GM11168 (cell line): ENCODE measurements around the gene GATM.

Experiments
- in situ Hi-C: fragments of 300-500 bp; cut with MboI; formaldehyde crosslinking; loops from one replicate; pipeline ENCODE4 v1.12.0; 2022; ENCODE audit warnings: low sequenced_read_pairs; ENCODE audit not compliant: unreplicated experiment

GATM gene

GRCh38 chr15:45363334-45363733 is 15.0 kb downstream of the GATM start:
- in situ Hi-C loops = no loop called here

DNA sequence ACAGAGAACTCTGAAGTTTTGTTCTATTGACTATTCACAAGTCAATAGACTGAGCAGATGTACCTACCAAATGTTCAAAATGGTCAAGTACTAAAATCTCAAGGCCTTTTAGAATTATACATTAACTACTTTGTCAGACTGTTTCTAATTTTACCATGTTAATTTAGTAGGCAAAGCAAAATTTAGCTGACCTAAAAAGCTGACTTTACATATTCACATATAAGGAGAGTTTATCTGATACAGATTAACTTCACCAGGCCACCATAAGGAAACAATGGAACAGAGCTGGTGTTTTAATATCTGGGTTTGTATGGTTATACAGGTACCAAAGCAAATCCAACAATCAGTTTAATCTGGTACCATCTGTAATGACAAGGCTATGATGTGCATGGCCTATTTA is 15.9 kb downstream of the GATM start:
- in situ Hi-C loops = no loop called here

- in situ Hi-C loops = no loop called here
Measured at GRCh38 chr15:45361878-45362277, 16.5 kb downstream of the GATM start.

DNA sequence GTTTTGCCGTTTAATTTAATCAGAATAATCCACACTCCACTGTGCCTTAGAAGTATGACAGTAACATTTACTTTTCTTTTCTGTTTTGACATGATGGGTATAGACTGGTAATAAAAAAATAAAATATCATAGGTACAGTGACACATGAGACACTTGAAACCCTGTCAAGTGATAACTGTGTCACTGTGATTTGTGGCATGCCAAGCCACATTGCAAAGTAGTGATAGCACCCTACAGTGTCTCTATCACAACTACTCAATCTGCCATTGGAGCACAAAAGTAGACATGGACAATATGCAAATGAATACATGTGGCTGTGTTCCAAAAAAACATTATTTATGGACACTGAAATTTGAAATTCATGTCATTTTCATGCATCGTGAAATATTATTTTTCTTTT is 22.5 kb downstream of the GATM start:
- in situ Hi-C loops = no loop called here

- in situ Hi-C loops = no loop called here
Measured at GRCh38 chr15:45354711-45355110, 23.6 kb downstream of the GATM start.

DNA sequence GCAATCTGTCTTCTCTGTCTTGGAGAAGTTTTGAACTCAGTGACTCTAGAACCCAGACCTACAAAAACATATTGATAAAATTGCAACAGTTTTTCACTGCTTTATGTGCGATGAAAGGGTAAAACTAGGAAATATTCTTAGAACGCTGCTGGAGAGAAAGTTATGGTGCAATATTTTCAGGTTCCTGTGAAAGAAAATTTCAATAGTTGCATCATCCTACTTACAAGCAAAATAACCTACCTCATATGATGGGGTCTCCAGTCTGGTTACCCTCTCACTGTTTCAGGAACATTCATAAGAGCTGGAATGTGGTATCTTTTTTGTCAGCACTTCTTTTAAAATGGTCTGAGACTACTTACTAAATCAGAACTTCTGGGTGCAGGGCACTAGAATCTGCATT is 27.1 kb downstream of the GATM start:
- in situ Hi-C loops = no loop called here

GRCh38 chr15:45349623-45350022 is 28.7 kb downstream of the GATM start:
- in situ Hi-C loops = no loop called here

DNA sequence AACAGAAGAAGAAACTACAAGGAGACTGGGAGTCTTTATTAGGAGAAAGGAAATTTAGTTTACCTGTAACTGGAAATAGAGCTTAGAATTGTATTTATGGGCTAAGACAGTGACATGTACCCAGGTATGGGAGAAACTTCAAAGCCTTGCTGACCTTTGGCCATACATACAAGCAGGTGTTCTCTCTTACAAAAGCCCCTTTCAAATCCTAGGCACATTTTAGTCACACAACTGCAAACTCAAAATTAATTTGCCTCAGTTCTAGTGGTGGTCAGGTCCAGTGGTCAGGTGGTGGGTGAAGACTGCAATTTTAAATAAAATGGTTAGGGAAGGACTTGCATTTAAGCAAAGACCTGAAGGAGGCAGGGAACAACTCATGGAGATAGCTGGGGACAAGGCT is 30.4 kb downstream of the GATM start:
- in situ Hi-C loops = no loop called here

DNA sequence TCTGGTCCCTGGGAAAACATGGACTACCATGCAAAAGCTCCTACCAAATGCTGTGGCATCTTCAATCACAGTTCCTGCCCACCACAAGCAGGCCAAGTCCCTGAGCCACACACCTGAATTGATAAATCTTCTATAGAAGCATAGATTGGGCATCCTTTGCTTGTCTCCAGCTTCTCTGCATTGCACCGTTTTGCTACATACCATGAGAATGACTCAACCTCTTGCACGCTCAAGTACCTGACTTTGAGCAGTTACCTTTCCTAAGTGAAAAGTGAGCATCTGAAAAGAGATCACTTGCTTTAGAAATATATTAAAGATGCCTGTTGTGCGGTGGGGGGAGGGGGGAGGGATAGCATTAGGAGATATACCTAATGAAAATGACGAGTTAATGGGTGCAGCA is 31.3 kb downstream of the GATM start:
- in situ Hi-C loops = no loop called here

DNA sequence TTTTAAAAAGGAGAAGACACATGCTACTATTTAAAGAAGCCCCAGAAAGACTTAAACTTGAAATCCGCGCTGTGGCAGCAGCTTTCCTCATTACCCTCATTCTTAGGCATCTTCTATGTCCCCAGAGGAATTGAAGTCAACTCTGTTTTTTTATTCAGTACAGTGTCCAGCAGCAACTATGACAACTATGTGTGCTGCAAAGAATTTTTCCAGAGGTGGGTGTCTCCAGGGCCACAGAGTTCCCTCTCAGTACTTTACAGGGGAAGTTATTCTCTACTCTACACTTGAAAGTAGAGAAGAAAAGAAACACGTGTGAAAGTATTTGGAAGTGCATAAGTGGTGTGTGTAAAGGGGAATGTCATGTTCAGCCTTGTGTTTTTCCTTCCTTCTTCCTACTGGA is 32.0 kb downstream of the GATM start:
- in situ Hi-C loops = no loop called here

- in situ Hi-C loops = no loop called here
Measured at GRCh38 chr15:45343258-45343860, 35.0 kb downstream of the GATM start.

- in situ Hi-C loops = no loop called here
Measured at GRCh38 chr15:45341790-45342189, 36.6 kb downstream of the GATM start.

DNA sequence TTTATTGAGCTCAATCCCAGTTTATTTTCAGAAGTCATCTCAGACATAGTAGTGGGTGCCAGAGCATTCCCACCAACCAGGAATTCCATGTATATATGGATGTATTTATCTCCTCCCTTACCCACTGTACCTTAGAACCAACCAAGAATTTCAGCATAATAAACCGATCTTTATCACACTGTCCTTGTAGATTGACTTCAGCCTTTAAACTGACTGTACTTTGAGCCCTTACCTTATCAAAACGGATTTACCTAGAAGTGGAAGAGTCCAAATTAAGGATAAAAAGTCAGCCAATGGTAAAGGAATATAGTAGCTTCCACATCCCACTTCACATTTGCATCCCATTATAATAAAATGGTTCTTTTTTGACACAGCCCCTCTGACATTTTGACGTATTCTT is 37.9 kb downstream of the GATM start:
- in situ Hi-C loops = no loop called here

DNA sequence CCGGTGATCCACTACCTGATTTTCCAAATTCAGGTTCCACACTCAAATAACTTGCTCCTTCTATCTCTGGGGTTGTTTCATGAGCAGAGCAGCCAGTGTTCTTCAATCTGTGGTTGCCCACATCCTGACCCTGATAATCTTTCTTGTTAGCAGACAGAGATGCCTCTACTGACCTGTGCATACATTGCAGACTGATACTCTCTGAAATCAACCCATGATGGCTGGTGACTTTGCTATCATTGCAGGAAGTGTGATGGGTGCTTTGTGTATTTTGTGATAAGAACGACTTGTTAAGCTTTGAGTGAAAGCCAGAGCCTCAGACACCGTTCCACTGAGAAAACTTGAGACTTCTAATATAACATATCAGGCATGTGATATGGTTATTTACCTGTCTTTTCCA is 39.9 kb downstream of the GATM start:
- in situ Hi-C loops = no loop called here

GRCh38 chr15:45337224-45337623 is 41.1 kb downstream of the GATM start:
- in situ Hi-C loops = no loop called here

- in situ Hi-C loops = no loop called here
Measured at GRCh38 chr15:45333550-45333949, 44.8 kb downstream of the GATM start.

DNA sequence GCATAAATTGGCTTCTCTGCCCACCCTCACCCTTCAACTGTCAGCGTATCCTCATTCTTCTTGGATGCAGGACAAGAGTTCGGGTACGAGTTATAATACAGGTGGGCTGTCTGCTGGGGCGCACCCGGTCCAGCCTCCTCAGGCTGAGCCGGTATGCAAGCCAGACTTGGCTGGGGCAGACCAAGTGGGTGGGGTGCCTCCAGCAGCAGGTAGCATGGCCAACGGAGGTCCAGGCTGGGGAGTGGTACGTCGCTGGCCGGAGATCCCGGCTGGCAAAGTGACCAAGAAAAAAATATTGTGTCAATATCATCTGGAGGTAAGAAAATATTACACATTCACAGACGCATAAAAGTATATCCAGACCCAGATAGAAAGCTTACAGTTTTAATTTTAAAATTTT is 45.6 kb downstream of the GATM start:
- in situ Hi-C loops = no loop called here

DNA sequence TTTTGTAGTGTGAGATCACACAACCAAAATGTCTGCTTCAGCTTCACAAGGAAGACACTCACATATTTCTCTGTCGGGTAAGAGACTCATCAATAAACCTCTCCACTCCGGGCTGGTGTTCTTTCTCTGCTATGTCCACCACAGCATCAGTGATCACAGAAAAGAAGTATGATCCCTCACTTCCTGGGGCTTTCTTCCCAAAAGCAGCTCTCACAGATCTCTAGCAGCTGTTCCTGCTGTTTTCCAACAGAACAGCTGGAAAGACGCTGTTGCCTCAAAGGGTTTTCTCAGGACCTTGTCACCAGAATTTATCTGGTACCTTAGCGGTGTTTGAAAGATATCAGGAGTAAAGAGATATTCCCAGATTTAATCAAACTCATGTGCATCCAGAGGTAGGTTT is 46.4 kb downstream of the GATM start:
- in situ Hi-C loops = no loop called here

- in situ Hi-C loops = no loop called here
Measured at GRCh38 chr15:45328663-45329062, 49.7 kb downstream of the GATM start.

DNA sequence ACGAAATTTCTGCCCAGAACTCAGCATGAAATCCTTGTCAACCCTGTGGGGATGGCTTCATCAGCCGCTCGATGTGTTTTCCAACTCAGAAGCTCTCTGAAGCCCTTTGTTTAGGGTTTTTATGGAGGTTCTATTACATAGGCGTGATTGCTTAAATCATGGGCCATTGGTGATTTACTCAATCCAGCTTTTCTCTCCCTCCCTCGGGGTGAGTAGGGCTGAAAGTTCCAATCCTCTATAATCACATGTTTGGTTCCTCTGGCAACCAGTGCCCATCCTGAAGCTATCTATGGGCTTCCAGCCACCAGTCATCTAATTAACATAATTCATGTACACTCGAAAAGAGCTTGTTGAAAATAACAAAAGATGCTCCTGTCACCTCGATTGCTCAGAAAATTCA is 51.6 kb downstream of the GATM start:
- in situ Hi-C loops = no loop called here

DNA sequence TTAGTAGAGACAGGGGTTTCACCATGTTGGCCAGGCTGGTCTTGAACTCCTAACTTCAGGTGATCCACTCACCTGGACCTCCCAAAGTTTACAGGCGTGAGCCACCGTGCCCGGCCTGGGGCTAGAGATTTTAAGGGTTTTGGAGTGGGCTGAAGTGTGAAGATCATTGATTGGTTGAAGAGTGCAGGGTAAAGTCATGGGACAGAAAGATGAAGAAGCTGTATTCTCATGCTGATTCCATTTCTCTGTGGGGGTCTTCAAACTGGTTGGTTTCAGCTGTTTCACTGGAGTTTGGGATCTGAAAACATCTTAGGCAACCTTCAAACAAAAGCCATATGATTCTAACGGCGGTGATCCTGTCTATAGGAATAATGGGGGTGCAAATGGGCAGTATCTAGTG is 52.1 kb downstream of the GATM start:
- in situ Hi-C loops = no loop called here

- in situ Hi-C loops = no loop called here
Measured at GRCh38 chr15:45320581-45321205, 57.7 kb downstream of the GATM start.
